CD4-positive, alpha-beta T cell treated with Interleukin-17A for 1 hour (primary cell): ENCODE results near the gene DHX40.
"Not testable (repeated sequence)": the region's sequence is repeated elsewhere in the genome, so short reads cannot be mapped to it uniquely, and the experiment has no call there.

Experiments used
- DNase-seq: peaks from one replicate; pipeline ENCODE4 v3.0.0-alpha.2; 2020

DHX40 gene, protein sequence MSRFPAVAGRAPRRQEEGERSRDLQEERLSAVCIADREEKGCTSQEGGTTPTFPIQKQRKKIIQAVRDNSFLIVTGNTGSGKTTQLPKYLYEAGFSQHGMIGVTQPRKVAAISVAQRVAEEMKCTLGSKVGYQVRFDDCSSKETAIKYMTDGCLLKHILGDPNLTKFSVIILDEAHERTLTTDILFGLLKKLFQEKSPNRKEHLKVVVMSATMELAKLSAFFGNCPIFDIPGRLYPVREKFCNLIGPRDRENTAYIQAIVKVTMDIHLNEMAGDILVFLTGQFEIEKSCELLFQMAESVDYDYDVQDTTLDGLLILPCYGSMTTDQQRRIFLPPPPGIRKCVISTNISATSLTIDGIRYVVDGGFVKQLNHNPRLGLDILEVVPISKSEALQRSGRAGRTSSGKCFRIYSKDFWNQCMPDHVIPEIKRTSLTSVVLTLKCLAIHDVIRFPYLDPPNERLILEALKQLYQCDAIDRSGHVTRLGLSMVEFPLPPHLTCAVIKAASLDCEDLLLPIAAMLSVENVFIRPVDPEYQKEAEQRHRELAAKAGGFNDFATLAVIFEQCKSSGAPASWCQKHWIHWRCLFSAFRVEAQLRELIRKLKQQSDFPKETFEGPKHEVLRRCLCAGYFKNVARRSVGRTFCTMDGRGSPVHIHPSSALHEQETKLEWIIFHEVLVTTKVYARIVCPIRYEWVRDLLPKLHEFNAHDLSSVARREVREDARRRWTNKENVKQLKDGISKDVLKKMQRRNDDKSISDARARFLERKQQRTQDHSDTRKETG

DNA sequence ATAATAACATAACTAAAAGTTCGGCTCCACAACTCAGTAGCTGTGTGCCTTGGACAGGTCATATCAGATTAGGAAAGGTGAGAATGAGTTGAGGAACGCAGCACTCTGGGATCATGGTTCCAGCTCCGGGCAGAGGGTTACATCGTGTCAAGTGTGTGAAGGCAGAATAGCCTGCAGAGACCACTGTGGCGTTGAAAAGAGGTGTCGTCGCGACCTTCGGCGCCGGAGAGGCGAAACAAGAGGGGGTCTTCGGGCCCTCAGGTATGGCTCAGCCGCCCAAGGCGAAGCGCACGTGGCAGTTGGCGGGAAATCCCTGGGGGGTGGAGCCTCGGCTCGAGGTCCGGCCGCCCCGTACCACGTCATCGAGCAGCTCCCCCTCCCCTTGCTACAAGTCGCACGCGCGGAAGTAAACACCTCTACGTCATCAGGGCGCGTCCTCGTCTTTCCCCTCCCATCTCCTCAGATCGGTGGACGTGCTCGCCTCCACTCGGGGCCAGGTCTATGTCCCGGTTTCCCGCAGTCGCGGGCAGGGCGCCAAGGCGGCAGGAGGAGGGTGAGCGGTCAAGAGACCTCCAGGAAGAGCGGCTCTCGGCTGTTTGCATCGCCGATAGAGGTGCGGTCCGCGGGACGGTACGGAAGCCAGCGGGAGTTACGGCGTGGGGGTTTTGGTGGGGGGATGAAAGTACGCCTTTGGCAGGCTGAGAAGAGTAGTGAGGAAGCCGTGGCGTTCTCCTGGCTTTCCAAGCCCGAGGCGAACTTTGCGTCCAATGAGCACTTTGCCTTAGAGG lies at the start of gene DHX40:
Gene DHX40 (plus strand): TSS at position 440 of the 788 bp plus-strand sequence. CDS start 62 bp downstream, at position 502.
- peak; percentile 96 for DNase-seq

GRCh38 chr17:59516451-59516850 lies 49.0 kb upstream of the DHX40 start:
- no peak for DNase-seq

DNA sequence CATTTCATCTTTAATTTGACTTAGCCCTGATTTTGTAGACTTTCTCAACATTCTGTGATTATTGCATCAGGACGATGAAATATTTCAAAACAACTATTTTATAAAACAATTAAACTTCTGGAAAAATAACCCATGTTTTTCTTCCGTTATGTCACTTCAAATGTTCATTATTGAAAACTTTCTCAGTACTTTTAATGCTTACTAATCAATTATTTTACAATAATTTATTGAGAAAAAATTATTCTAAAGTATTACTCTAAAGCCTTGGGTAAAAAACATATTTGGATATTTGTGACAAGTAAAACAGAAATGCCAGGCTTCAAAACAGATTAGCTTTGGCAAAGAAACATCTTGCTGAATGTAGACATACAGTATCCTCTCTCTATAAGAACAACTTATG lies 46.3 kb upstream of the DHX40 start:
- no peak for DNase-seq

GRCh38 chr17:59520251-59520650 lies 45.2 kb upstream of the DHX40 start:
- DNase-seq: no peak

GRCh38 chr17:59521465-59522126 lies 43.8 kb upstream of the DHX40 start:
- peak; percentile 56 for DNase-seq

DNA sequence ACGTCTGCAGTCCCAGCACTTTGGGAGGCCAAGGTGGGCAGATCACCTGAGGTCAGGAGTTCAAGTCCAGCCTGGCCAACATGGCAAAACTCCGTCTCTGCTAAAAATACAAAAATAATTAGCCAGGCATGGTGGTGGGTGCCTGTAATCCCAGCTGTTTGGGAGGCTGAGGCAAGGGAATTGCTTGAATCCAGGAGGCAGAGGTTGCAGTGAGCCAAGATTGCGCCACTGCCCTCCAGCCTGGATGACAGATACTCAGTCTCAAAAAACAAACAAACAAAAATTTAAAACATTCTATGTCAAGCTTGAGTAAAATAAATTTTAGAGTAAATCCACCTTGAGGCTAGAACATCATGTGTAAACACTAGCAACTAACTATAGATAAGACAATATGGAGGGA lies 40.5 kb upstream of the DHX40 start:
- DNase-seq: not testable (repeated sequence)

- no peak for DNase-seq
Observed at GRCh38 chr17:59525668-59526067, 39.7 kb upstream of the DHX40 start.

- DNase-seq: no peak
Observed at GRCh38 chr17:59526451-59526850, 39.0 kb upstream of the DHX40 start.

DNA sequence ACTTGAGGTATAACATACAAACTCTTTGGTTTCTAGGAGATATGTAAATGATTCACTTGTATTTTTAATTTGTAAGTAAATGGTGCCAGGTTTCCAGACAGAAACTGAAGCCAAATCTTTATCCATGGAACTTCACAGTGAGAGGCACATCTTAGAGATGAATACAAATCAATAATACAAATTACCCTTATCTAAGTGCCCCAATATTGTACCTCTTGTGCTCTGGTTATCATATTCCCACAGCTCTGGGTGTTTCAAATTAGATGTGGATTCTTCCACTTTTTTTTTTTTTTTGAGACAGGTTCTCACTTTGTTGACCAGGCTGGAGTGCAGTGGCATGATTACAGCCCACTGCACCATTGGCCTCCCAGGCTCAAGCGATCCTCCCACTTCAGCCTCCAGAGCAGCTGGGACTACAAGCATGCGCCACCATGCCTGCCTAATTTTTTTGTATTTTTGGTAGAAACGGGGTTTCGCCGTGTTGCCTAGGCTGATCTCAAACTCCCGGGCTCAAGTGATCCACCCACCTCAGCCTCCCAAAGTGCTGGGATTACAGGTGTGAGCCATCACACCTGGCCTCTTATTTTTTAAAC lies 38.0 kb upstream of the DHX40 start:
- no peak for DNase-seq

DNA sequence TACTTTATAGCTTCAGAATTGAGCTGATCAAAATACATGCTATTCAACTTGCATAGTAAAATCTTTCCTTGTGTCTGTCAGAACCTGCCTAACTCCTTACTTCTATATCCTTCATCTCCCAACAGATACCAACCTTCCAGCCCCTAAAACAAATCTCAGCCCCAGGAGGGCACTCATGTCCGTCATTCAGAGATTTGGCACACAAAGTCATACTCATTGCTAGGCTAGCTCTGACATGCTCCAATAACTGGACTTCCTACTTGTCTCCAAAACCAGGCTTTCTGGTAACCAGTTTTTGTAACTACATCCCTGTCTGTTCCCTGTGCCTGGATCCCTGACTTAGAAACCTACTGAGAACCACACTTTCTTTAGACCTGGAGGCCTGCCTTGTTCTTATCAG lies 37.5 kb upstream of the DHX40 start:
- DNase-seq: no peak

GRCh38 chr17:59530531-59530930 lies 34.9 kb upstream of the DHX40 start:
- DNase-seq: no peak

DNA sequence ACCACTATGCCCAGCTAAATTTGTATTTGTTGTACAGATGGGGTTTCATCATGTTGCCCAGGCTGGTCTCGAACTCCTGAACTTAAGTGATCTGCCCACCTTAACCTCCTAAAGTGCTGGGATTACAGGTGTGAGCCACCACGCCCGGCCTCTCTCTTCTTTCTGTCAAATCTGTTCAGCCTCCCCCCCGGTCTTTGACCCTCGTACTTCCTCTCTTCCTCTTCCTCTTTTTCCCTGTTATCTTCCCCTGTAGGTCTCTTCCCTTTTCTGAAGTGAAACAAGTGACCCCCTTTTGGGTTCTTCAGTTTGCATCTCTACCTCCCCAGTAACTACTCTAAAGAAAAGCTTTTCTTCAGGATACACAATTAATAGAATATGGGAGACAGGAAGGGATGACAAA lies 31.7 kb upstream of the DHX40 start:
- DNase-seq: no peak

GRCh38 chr17:59534583-59534982 lies 30.8 kb upstream of the DHX40 start:
- no peak for DNase-seq

GRCh38 chr17:59538195-59538909 lies 27.1 kb upstream of the DHX40 start:
- DNase-seq: no peak

DNA sequence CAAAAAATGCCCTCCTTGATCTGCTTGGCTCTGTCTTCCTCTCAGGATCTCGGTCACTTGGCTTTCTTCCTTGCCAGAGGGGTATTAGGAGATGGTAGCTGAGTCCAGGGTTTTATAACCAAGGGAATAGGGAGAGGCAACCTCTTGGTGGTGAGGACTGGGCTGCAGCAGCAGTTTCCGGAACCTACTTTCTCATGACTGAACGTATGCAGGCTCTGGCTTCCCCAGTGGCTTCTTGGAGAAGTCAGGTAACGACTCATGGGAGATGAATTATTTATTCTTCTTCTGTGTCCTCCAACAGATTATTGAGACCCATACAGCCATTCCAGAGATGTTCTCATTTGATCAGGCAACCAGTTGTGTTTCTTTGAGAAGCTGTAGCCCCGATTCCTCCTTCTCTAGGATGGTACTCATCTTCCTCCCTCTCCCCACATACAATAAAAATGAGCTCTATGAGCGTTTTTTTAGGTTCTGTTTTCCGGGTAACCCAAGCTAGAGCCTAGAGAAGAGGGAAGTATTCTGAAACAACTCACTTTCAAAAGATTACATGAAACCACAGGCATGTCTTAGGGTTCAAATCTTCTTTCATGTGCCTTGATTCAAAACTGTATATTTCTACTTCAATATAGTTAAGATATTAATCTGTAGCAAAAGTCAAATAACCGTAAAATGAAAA lies 22.3 kb upstream of the DHX40 start:
- no peak for DNase-seq

- DNase-seq: no peak
Observed at GRCh38 chr17:59545942-59546341, 19.5 kb upstream of the DHX40 start.

DNA sequence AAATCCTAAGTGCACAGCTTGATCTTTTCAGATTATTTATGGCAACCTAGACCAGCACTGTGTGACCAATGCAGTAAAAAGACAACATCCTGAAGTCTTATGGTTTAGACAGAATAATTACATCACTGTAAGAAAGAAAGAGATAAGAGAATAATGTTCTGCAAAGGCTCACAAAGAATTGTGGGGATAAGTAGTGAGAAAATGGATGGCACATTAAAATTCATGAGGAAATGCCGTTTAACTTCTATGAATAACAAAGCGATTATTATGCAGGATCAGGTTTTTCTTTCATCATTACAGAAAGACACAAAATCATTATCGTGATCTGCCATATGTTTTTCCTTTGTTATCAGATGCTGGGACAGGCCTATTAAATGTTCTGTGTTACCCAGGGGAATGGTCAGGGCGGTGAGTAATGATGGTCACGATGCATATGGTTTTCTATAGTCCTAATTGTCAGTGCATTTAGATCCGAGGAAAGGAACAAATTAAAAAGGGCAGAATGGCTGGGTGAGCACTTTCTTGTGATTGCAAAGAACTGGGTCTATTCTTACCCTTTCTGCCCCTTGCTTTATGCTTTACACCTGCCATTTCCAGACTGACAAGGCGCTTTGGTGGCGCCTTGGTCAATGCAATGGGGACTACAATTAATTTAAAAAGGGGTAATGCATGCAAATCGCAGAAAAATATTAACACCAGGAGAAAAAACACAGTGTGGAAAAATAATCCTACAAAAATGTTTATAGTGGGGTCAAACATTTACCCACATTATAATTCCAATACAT lies 18.1 kb upstream of the DHX40 start:
- DNase-seq: no peak

DNA sequence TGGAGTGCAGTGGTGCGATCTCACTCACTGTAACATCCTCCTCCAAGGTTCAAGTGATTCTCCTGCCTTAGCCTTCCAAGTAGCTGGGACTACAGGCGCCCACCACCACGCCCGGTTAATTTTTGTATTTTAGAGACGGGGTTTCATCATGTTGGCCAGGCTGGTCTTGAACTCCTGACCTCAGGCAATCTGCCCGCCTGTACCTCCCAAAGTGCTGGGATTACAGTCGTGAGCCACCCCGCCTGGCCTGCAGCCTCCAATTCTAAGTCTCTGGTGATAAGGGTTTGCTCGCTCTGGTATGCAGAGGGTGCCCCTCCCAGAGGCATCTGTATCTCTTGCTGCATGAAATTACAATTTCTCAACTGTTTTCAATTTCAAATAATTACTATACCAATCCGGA lies 16.4 kb upstream of the DHX40 start:
- DNase-seq: not testable (repeated sequence)

GRCh38 chr17:59550703-59551102 lies 14.7 kb upstream of the DHX40 start:
- no peak for DNase-seq

GRCh38 chr17:59558039-59558438 lies 7.4 kb upstream of the DHX40 start:
- DNase-seq: no peak
